ENCODE measurements around the gene BFSP1.

The BFSP1 gene

DNA sequence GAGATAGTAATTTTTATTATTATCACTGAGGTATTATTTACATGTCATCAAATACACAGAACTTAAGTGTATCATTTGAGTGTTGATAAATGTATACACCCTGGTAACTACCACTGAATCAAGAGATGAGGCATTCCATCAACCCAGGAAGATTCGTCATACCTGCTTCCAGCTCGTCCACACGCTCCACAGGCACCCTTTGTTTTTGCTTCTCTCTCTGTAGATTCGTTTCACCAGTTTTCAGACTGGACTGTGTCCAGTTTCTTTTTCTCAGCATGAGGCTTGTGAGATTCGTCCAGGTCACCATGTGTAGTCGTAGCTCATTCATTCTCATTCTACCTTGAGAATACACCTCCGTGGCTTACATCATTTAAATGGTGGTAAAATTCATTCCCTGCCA lies 64.5 kb downstream of the BFSP1 start:
- no peak for TF ChIP-seq ZNF565 (CRISPR knock-in tag; conservative IDR thresholded peaks at IDR 0.05; ENCODE audit: low read depth)
- TF ChIP-seq ZFP30 (CRISPR knock-in tag; IDR thresholded peaks at IDR 0.05) = no peak
- TF ChIP-seq, protein P1, sequence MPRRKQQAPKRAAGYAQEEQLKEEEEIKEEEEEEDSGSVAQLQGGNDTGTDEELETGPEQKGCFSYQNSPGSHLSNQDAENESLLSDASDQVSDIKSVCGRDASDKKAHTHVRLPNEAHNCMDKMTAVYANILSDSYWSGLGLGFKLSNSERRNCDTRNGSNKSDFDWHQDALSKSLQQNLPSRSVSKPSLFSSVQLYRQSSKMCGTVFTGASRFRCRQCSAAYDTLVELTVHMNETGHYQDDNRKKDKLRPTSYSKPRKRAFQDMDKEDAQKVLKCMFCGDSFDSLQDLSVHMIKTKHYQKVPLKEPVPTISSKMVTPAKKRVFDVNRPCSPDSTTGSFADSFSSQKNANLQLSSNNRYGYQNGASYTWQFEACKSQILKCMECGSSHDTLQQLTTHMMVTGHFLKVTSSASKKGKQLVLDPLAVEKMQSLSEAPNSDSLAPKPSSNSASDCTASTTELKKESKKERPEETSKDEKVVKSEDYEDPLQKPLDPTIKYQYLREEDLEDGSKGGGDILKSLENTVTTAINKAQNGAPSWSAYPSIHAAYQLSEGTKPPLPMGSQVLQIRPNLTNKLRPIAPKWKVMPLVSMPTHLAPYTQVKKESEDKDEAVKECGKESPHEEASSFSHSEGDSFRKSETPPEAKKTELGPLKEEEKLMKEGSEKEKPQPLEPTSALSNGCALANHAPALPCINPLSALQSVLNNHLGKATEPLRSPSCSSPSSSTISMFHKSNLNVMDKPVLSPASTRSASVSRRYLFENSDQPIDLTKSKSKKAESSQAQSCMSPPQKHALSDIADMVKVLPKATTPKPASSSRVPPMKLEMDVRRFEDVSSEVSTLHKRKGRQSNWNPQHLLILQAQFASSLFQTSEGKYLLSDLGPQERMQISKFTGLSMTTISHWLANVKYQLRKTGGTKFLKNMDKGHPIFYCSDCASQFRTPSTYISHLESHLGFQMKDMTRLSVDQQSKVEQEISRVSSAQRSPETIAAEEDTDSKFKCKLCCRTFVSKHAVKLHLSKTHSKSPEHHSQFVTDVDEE (CRISPR knock-in tag; IDR thresholded peaks at IDR 0.05) = no peak
- TF ChIP-seq, protein P2, sequence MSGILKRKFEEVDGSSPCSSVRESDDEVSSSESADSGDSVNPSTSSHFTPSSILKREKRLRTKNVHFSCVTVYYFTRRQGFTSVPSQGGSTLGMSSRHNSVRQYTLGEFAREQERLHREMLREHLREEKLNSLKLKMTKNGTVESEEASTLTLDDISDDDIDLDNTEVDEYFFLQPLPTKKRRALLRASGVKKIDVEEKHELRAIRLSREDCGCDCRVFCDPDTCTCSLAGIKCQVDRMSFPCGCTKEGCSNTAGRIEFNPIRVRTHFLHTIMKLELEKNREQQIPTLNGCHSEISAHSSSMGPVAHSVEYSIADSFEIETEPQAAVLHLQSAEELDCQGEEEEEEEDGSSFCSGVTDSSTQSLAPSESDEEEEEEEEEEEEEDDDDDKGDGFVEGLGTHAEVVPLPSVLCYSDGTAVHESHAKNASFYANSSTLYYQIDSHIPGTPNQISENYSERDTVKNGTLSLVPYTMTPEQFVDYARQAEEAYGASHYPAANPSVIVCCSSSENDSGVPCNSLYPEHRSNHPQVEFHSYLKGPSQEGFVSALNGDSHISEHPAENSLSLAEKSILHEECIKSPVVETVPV (CRISPR knock-in tag; IDR thresholded peaks at IDR 0.05) = no peak
- no peak for TF ChIP-seq BACH2 (CRISPR knock-in tag; IDR thresholded peaks at IDR 0.05; ENCODE audit: borderline replicate concordance)
- TF ChIP-seq ISL1 (CRISPR knock-in tag; IDR thresholded peaks at IDR 0.05) = no peak
- TF ChIP-seq ZNF70 (CRISPR knock-in tag; IDR thresholded peaks at IDR 0.05) = no peak
- TF ChIP-seq, protein P3, sequence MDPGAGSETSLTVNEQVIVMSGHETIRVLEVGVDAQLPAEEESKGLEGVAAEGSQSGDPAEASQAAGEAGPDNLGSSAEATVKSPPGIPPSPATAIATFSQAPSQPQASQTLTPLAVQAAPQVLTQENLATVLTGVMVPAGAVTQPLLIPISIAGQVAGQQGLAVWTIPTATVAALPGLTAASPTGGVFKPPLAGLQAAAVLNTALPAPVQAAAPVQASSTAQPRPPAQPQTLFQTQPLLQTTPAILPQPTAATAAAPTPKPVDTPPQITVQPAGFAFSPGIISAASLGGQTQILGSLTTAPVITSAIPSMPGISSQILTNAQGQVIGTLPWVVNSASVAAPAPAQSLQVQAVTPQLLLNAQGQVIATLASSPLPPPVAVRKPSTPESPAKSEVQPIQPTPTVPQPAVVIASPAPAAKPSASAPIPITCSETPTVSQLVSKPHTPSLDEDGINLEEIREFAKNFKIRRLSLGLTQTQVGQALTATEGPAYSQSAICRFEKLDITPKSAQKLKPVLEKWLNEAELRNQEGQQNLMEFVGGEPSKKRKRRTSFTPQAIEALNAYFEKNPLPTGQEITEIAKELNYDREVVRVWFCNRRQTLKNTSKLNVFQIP (CRISPR knock-in tag; IDR thresholded peaks at IDR 0.05; ENCODE audit: borderline replicate concordance, low read depth) = no peak
- no peak for TF ChIP-seq ZNF8 (CRISPR knock-in tag; IDR thresholded peaks at IDR 0.05)
- TF ChIP-seq ARNTL (CRISPR knock-in tag; IDR thresholded peaks at IDR 0.05; ENCODE audit: borderline replicate concordance, low read depth) = no peak
- no peak for TF ChIP-seq PATZ1 (CRISPR knock-in tag; IDR thresholded peaks at IDR 0.05; ENCODE audit: borderline replicate concordance)
- no peak for TF ChIP-seq GLIS3 (CRISPR knock-in tag; IDR thresholded peaks at IDR 0.05)
- TF ChIP-seq CSDC2 (CRISPR knock-in tag; IDR thresholded peaks at IDR 0.05) = no peak
- no peak for TF ChIP-seq RARB (CRISPR knock-in tag; IDR thresholded peaks at IDR 0.05)
- no peak for TF ChIP-seq SNAI2 (CRISPR knock-in tag; IDR thresholded peaks at IDR 0.05)
- TF ChIP-seq, protein P4, sequence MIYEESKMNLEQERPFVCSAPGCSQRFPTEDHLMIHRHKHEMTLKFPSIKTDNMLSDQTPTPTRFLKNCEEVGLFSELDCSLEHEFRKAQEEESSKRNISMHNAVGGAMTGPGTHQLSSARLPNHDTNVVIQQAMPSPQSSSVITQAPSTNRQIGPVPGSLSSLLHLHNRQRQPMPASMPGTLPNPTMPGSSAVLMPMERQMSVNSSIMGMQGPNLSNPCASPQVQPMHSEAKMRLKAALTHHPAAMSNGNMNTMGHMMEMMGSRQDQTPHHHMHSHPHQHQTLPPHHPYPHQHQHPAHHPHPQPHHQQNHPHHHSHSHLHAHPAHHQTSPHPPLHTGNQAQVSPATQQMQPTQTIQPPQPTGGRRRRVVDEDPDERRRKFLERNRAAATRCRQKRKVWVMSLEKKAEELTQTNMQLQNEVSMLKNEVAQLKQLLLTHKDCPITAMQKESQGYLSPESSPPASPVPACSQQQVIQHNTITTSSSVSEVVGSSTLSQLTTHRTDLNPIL (CRISPR knock-in tag; IDR thresholded peaks at IDR 0.05; ENCODE audit: low read depth) = no peak
- TF ChIP-seq ZC3H10 (CRISPR knock-in tag; IDR thresholded peaks at IDR 0.05) = no peak
- TF ChIP-seq ESRRG (CRISPR knock-in tag; IDR thresholded peaks at IDR 0.05) = no peak
- no peak for ATAC-seq

- TF ChIP-seq ZNF8 (CRISPR knock-in tag; IDR thresholded peaks at IDR 0.05) (no peak), ISL1 (CRISPR knock-in tag; IDR thresholded peaks at IDR 0.05) (no peak), TCF4 (CRISPR knock-in tag; IDR thresholded peaks at IDR 0.05; ENCODE audit: borderline replicate concordance) (no peak), ARNTL (CRISPR knock-in tag; IDR thresholded peaks at IDR 0.05; ENCODE audit: borderline replicate concordance, low read depth) (no peak), TOX (CRISPR knock-in tag; IDR thresholded peaks at IDR 0.05; ENCODE audit: borderline replicate concordance) (no peak), ZNF565 (CRISPR knock-in tag; conservative IDR thresholded peaks at IDR 0.05; ENCODE audit: low read depth) (no peak), GLIS3 (CRISPR knock-in tag; IDR thresholded peaks at IDR 0.05) (no peak), CSDC2 (CRISPR knock-in tag; IDR thresholded peaks at IDR 0.05) (no peak), ESRRG (CRISPR knock-in tag; IDR thresholded peaks at IDR 0.05) (no peak), SNAI2 (CRISPR knock-in tag; IDR thresholded peaks at IDR 0.05) (no peak)
- TF ChIP-seq, protein P1 (CRISPR knock-in tag; IDR thresholded peaks at IDR 0.05) = no peak
- TF ChIP-seq, protein P3 (CRISPR knock-in tag; IDR thresholded peaks at IDR 0.05; ENCODE audit: borderline replicate concordance, low read depth) = no peak
- TF ChIP-seq, protein P4 (CRISPR knock-in tag; IDR thresholded peaks at IDR 0.05; ENCODE audit: low read depth) = no peak
- no peak for ATAC-seq
These were observed 65.9 kb downstream of the BFSP1 start for GRCh38 chr20:17465236-17465635.

Data from SK-N-SH treated with all-trans-retinoic acid at 6 μM for 48 hours (cell line).